Muscle of back (tissue), 13 donors: ENCODE measurements around the gene RBM5. TPM values are rescaled to one million over a fixed set of nuclear protein-coding genes. Genes with fewer than 3 reads are reported as not detected.
"Not testable (repeated sequence)": the region's sequence is repeated elsewhere in the genome, so short reads cannot be mapped to it uniquely, and the experiment has no call there.

Experiments
- DNase-seq, 3 donors: peaks; one replicate each; pipeline versions ENCODE4 v3.0.0 to v3.0.0-alpha.2; 2013
- long read RNA-seq, 9 donors: transcript quantifications; one replicate each; lab custom pipeline, GENCODE V29; 2026
- polyA plus RNA-seq, 10 donors: library from polyadenylated mRNA; unstranded; fragments of 120-200 nt; gene quantifications; one replicate each; pipeline ENCODE4 v1.2.1, GENCODE V29; 2013; ENCODE audit not compliant: insufficient read length in 10 of 10

RBM5 gene
- polyA plus RNA-seq = 100 to 1,000 TPM; 113 to 245 (median 144) TPM
- long read RNA-seq, donor 1, partial matches to known transcripts = 0 of 6 reads
- long read RNA-seq, donor 1, other reads (novel, unspliced or antisense) = 0 of 6 reads
- long read RNA-seq, donor 2, partial matches to known transcripts = 6 of 10 reads
- long read RNA-seq, donor 2, other reads (novel, unspliced or antisense) = 0 of 10 reads
- long read RNA-seq, donor 3 = 0 reads
- long read RNA-seq, donor 4, partial matches to known transcripts = 16 of 19 reads
- long read RNA-seq, donor 4, other reads (novel, unspliced or antisense) = 0 of 19 reads
- long read RNA-seq, donor 5, partial matches to known transcripts = 12 of 16 reads
- long read RNA-seq, donor 5, other reads (novel, unspliced or antisense) = 0 of 16 reads
- long read RNA-seq, donor 6, transcript RBM5-214 (5 exons, 2,716 nt) = major isoform, 7 of 11 reads
- long read RNA-seq, donor 6, partial matches to known transcripts = 0 of 11 reads
- long read RNA-seq, donor 6, other reads (novel, unspliced or antisense) = 0 of 11 reads
- long read RNA-seq, donor 7, transcript RBM5-214 (5 exons, 2,716 nt) = major isoform, 5 of 13 reads
- long read RNA-seq, donor 7, partial matches to known transcripts = 0 of 13 reads
- long read RNA-seq, donor 7, other reads (novel, unspliced or antisense) = 0 of 13 reads
- long read RNA-seq, donor 8, partial matches to known transcripts = 7 of 13 reads
- long read RNA-seq, donor 8, other reads (novel, unspliced or antisense) = 0 of 13 reads
- long read RNA-seq, donor 9, partial matches to known transcripts = 0 of 1 reads
- long read RNA-seq, donor 9, other reads (novel, unspliced or antisense) = 0 of 1 reads

GRCh38 chr3:50088725-50089608 lies at the start of gene RBM5:
Gene RBM5, plus strand, starts transcription at chr3:50088919. Its CDS starts 1,516 bp downstream, at chr3:50090435.
- DNase-seq = peak; percentile 91 to 97 (median 94)

GRCh38 chr3:50044976-50045375 lies 43.7 kb upstream of the RBM5 start:
- DNase-seq = no peak

GRCh38 chr3:50047426-50047825 lies 41.3 kb upstream of the RBM5 start:
- no peak for DNase-seq

DNA sequence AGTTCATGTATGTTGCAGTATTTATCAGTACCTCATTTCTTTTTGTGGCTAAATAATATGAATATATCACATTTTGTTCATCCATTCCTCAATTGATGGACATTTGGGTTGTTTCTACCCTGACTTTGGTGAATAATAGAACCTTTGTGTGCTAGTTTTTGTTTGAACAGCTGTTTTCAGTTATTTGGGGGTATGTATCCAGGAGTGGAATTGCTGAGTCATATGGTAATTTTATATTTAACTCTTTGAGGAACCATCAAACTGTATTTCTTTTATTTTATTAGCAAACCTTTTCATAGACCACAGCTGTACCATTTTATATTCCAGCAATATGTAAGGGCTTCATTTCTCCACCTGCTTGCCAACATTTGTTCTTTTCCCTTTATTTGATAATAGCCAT lies 38.4 kb upstream of the RBM5 start:
- DNase-seq = peak in 2 of 3 donors; percentile 9 to 30

DNA sequence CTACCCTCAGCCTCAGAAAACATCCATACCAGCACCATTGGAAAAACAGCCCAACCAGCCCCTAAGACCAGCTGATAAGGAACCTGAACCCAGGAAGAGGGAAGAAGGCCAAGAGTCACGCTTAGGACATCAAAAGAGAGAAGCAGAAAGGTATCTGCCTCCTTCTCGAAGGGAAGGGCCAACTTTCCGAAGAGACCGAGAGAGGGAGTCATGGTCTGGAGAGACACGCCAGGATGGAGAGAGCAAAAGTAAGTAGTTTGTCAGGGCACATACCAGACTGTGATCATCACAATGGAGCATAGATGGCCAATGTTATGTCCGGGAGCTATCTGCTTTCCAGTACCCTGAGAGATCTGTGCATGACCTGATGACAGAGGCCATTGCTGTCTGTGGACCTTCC lies 31.0 kb upstream of the RBM5 start:
- DNase-seq = no peak

- no peak for DNase-seq
Observed at GRCh38 chr3:50068134-50068533, 20.6 kb upstream of the RBM5 start.

- DNase-seq = no peak
Observed at GRCh38 chr3:50078091-50078490, 10.6 kb upstream of the RBM5 start.

- DNase-seq = no peak
Observed at GRCh38 chr3:50078622-50079021, 10.1 kb upstream of the RBM5 start.

DNA sequence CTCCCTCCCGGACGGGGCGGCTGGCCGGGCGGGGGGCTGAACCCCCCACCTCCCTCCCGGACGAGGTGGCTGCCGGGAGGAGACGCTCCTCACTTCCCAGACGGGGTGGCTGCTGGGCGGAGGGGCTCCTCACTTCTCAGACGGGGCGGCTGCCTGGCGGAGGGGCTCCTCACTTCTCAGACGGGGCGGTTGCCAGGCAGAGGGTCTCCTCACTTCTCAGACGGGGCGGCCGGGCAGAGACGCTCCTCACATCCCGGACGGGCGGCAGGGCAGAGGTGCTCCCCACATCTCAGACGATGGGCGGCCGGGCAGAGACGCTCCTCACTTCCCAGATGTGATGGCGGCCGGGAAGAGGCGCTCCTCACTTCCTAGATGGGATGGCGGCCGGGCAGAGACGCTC lies 3.8 kb upstream of the RBM5 start:
- DNase-seq = not testable (repeated sequence)

- peak in 1 of 3 donors; percentile 7 for DNase-seq
Observed at GRCh38 chr3:50089609-50089945, 858 bp downstream of the RBM5 start.

GRCh38 chr3:50090984-50091383 lies 2.3 kb downstream of the RBM5 start:
- no peak for DNase-seq

DNA sequence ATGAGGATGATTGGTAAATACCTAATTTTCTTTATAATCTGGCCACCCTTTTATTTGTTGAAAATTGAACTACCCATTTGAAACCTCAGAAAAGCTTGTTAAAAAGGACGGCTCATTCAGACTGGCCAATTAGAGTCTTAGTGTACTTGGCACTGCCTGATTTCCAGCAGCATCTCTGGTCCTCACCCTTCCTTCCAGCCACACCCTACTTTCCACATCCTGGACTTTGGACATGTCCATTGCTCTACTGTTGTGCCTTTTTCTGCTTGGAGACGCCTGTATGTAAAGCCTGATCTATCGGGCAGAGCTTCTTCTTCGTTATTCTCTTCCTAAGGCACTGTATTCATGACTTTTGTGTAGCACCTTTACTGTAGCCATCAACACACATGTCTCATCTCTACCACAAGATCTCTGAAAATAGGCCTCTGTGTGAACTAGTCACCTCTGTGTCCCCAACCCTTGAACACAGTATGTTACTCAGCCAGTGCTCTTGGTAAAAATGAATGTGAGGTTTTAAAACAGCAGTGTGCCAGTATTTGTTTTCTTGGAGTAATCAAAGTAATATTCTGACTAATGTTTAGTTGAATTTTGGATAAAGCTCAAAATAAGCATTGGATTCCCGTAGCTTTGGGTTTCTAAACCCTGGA lies 6.8 kb downstream of the RBM5 start:
- no peak for DNase-seq

DNA sequence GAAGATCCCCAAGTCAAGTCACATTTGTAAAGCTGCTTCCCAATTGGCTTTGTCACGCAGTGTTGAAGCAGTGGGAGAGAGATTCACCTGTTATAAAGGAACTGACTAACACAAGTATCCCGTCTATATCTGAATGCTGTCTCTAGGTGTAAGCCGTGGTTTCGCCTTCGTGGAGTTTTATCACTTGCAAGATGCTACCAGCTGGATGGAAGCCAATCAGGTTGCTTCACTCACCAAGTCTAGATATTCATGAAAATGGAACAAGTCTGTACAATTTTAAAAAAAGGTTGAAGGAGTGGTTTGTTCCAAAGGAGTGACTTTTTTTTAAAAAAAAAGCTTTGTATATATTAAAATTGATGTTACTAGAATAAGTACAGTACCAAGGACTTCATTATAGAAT lies 11.7 kb downstream of the RBM5 start:
- no peak for DNase-seq

- no peak for DNase-seq
Observed at GRCh38 chr3:50100956-50101845, 12.5 kb downstream of the RBM5 start.

DNA sequence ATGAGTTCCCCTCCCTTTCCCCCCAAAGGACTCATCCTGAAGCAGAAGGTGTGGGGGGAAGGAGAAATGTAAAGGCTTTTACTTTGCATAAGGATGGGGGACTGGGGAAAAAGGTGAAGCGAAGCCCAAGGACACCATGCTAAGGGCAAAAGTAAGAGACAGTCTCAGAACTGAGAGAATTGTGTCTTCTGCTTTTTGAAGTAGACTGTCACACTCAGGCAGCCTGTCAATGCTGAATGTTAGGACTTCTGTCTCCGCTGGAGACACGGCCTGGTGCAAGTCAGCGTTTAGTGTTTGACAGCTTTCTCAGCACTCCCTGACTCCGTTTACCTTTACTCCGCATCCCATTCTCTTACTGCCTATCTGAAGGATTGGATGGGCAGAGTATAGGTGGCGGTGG lies 13.8 kb downstream of the RBM5 start:
- no peak for DNase-seq

- DNase-seq = no peak
Observed at GRCh38 chr3:50111757-50112156, 23.0 kb downstream of the RBM5 start.

DNA sequence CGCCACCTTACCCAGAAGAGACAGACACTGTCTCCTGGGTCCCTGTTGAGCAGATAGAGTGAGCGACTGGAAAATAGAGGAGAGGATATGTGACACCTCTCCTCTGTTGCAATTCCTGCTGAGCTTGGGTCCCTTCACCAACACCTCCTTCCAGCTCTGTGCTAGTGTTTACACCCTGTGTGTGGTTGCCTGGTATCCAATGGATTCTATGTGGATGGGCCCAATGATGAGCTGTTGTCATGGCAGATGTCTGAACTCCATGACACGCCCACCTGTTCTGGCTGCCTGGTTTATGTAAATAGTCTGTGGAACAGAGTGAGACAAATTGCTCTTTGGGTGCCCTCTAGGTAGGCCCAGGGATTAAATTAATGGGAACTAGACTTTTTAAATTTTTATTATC lies 23.7 kb downstream of the RBM5 start:
- DNase-seq = peak in 1 of 3 donors; percentile 28

- no peak for DNase-seq
Observed at GRCh38 chr3:50117120-50117519, 28.4 kb downstream of the RBM5 start.

- DNase-seq = no peak
Observed at GRCh38 chr3:50118237-50118636, 29.5 kb downstream of the RBM5 start.

DNA sequence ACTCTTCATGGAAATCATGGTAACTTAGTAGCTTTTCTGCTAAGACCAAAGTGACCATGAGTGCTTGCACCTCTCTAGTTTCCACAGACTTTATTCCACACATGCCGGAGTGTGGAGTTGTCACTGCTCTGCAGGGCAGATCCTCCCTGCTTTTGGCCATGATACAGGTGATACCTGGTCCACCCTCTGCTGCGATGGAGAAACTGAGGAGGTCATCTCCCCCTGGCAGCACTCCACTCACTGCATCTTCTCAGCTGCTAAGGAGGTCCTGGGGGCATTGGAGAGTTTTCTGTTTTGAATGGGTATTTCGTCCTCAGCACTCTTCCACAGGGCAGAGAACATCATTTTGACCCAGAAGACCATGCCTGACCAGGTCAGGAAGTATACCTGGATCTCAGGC lies 31.1 kb downstream of the RBM5 start:
- no peak for DNase-seq
